ENCODE measurements around the gene ARID1B.

DNA sequence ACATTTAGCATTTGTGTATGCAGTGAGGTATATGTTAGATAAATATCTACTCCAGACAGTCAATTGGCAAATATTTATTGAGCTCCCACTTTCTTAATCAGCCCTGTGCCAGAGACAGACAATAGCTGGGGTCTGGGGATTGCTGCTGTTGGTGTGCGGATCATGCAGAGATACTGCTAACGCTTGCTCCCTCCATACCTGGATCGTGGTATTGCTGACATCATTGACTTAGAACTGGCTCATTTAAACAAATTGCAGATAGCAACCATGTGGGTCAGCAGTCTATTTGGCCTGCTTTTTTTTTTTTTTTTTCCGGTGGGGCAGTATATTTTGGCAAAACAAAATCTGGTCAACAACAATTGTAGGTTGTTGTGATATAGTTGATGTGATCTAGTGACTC, 9.5 kb downstream of the ARID1B start:
- TF ChIP-seq CTCF (IDR thresholded peaks at IDR 0.05; ENCODE audit: low read length) (no peak), EZH2 (IDR thresholded peaks at IDR 0.05; ENCODE audit: borderline replicate concordance, low read length) (no peak)

Data from OCI-LY1 (cell line).